CD4-positive, alpha-beta T cell treated with Interleukin-4 for 4 hours (primary cell): ENCODE data around the gene EPHA2.
"Not testable (repeated sequence)": the region's sequence is repeated elsewhere in the genome, so short reads cannot be mapped to it uniquely, and the experiment has no call there.

Experiments
- DNase-seq: peaks from one replicate; pipeline ENCODE4 v3.0.0-alpha.2; 2020

The EPHA2 gene

GRCh38 chr1:16155537-16156410 lies at the start of gene EPHA2:
EPHA2 (minus strand) TSS chr1:16156069; CDS start chr1:16155932, 137 bp downstream.
- no peak for DNase-seq

GRCh38 chr1:16205334-16205671 lies 49.4 kb upstream of the EPHA2 start:
- no peak for DNase-seq

- peak; percentile 9 for DNase-seq
These were observed 48.9 kb upstream of the EPHA2 start for GRCh38 chr1:16204634-16205333.

- DNase-seq: no peak
These were observed 48.3 kb upstream of the EPHA2 start for GRCh38 chr1:16204216-16204615.

- DNase-seq: no peak
These were observed 47.7 kb upstream of the EPHA2 start for GRCh38 chr1:16203550-16203949.

GRCh38 chr1:16202281-16203210 lies 46.7 kb upstream of the EPHA2 start:
- DNase-seq: no peak

GRCh38 chr1:16199700-16200099 lies 43.8 kb upstream of the EPHA2 start:
- DNase-seq: no peak

- DNase-seq: no peak
These were observed 43.3 kb upstream of the EPHA2 start for GRCh38 chr1:16199157-16199501.

GRCh38 chr1:16198444-16199156 lies 42.7 kb upstream of the EPHA2 start:
- no peak for DNase-seq

- no peak for DNase-seq
These were observed 41.0 kb upstream of the EPHA2 start for GRCh38 chr1:16196874-16197273.

GRCh38 chr1:16196139-16196538 lies 40.3 kb upstream of the EPHA2 start:
- DNase-seq: not testable (repeated sequence)

GRCh38 chr1:16195518-16195905 lies 39.6 kb upstream of the EPHA2 start:
- DNase-seq: no peak

GRCh38 chr1:16191916-16192546 lies 36.2 kb upstream of the EPHA2 start:
- DNase-seq: no peak

- DNase-seq: no peak
These were observed 35.4 kb upstream of the EPHA2 start for GRCh38 chr1:16191309-16191708.

GRCh38 chr1:16189921-16190621 lies 34.2 kb upstream of the EPHA2 start:
- DNase-seq: no peak

GRCh38 chr1:16189003-16189402 lies 33.1 kb upstream of the EPHA2 start:
- no peak for DNase-seq

GRCh38 chr1:16187748-16188401 lies 32.0 kb upstream of the EPHA2 start:
- DNase-seq: peak; percentile 66

GRCh38 chr1:16186655-16187235 lies 30.9 kb upstream of the EPHA2 start:
- DNase-seq: no peak

- DNase-seq: no peak
These were observed 28.9 kb upstream of the EPHA2 start for GRCh38 chr1:16184557-16185303.
